Psoas muscle (tissue), 8 donors: ENCODE measurements around the gene SLC7A8. TPM values are rescaled to one million over a fixed set of nuclear protein-coding genes. Genes with fewer than 3 reads are reported as not detected.
"Not testable (repeated sequence)": the region's sequence is repeated elsewhere in the genome, so short reads cannot be mapped to it uniquely, and the experiment has no call there.

ENCODE experiments used
- ATAC-seq, 4 donors: fragments of 200-7000 bp; cut with Tn5 transposase; one replicate each; pipeline ENCODE4 v1.9.1; 2020; ENCODE audit warnings: moderate library complexity in 3 of 4, mild to moderate bottlenecking in 2 of 4
- DNase-seq, 2 donors: peaks; one replicate each; pipeline ENCODE4 v3.0.0-alpha.2; 2020
- H3K27ac ChIP-seq: fragments of 200-600 bp; one replicate; pipeline ENCODE4 v1.8.0; 2022
- H3K27me3 ChIP-seq, 3 donors: fragments of 200-600 bp in 1 of 3; one replicate each; pipeline versions ENCODE4 v1.6.1 to v1.8.0; 2013 to 2022; ENCODE audit warnings: low read length in 2 of 3, mild to moderate bottlenecking in 2 of 3, moderate library complexity in 1 of 3; ENCODE audit not compliant: insufficient read depth in 3 of 3
- H3K36me3 ChIP-seq, 2 donors: fragments of 200-600 bp in 1 of 2; one replicate each; pipeline versions ENCODE4 v1.6.1 to v1.8.0; 2013 to 2022; ENCODE audit warnings: low read depth in 1 of 2, mild to moderate bottlenecking in 1 of 2, moderate library complexity in 1 of 2; ENCODE audit not compliant: insufficient read depth in 1 of 2
- H3K4me1 ChIP-seq: fragments of 200-600 bp; one replicate; pipeline ENCODE4 v1.8.0; 2022
- H3K4me3 ChIP-seq: fragments of 200-600 bp; one replicate; pipeline ENCODE4 v1.8.0; 2022; ENCODE audit warnings: mild to moderate bottlenecking
- H3K9me3 ChIP-seq: fragments of 200-600 bp; one replicate; pipeline ENCODE4 v1.8.0; 2022
- WGBS, 3 donors: extraction: QIAGEN DNeasy Blood & Tissue Kit; methylation state at CpG; one replicate each; pipeline versions ENCODE4 v1.1.6 to v1.1.7; 2013; 5-methylcytosine and 5-hydroxymethylcytosine counted together
- intact Hi-C, 2 donors: fragments of 100-400 bp; cut with DNase I; formaldehyde crosslinking; loops; one replicate each; pipeline versions ENCODE4 v1.11.0 to v1.14.2; 2022
- polyA plus RNA-seq, 3 donors: library from polyadenylated mRNA; stranded (reverse); fragments of 200-250 nt; gene quantifications; one replicate each; pipeline ENCODE4 v1.2.3, GENCODE V29; 2013
- total RNA-seq, 4 donors: library from RNA; stranded (reverse); fragmentation: NEBNext Ultra II Directional in 2 of 4; extraction: Animal tissue kit (Norgen Biotek cat#: 25700) in 2 of 4; gene quantifications; one replicate each; pipeline versions ENCODE4 v1.2.1 to v1.2.4, GENCODE V29; 2021 to 2023
- TF ChIP-seq, protein P1 (sequence below): fragments of 200-600 bp; IDR thresholded peaks from one replicate; pipeline ENCODE4 v1.8.0; 2022; ENCODE audit warnings: antibody characterized with exemption
- donor health status: healthy with polysubstance abuse.
- donor health status: DM: no; HTN: no; CAD: no; lungs with moderate emphysema.
- donor health status: Bipolar disorder and iron deficiency.
- donor health status: healthy.
- donor health status: DM: yes; HTN: yes; CAD: no.
- donor health status: DM: no; HTN: no; CAD: no.
- donor health status: DM: no; HTN: no; CAD: no.
- donor health status: DM: yes; HTN: yes; CAD: no.

SLC7A8 gene
- total and polyA plus RNA-seq, 7 donors = 7.5 to 72.6 (median 33.2) TPM

DNA sequence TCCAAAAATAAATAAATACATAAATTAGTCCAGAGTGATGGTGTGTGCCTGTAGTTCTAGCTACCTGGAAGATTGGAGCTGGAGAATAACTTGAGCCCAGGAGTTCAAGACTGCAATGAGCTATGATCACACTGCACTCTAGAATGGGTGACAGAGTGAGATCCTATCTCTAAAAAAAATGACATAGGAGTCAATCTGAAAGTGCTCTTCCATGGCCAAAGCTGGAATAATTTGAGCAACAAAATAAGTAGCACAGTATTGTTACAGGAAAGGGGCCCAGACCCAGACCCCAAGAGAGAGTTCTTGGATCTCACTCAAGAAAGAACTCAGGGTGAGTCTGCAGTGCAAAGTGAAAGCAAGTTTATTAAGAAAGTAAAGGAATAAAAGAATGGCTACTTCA, 24.9 kb upstream of the SLC7A8 start:
- Histone ChIP-seq H3K9me3 (no peaks in the 10 kb centered on the region), H3K36me3 (no peaks in the 10 kb centered on the region), H3K27ac (no peak overlapping the region), H3K4me3 (no peak overlapping the region), H3K4me1 (no peaks in the 10 kb centered on the region), H3K27me3 (no peaks in the 10 kb centered on the region)
- TF ChIP-seq, protein P1, sequence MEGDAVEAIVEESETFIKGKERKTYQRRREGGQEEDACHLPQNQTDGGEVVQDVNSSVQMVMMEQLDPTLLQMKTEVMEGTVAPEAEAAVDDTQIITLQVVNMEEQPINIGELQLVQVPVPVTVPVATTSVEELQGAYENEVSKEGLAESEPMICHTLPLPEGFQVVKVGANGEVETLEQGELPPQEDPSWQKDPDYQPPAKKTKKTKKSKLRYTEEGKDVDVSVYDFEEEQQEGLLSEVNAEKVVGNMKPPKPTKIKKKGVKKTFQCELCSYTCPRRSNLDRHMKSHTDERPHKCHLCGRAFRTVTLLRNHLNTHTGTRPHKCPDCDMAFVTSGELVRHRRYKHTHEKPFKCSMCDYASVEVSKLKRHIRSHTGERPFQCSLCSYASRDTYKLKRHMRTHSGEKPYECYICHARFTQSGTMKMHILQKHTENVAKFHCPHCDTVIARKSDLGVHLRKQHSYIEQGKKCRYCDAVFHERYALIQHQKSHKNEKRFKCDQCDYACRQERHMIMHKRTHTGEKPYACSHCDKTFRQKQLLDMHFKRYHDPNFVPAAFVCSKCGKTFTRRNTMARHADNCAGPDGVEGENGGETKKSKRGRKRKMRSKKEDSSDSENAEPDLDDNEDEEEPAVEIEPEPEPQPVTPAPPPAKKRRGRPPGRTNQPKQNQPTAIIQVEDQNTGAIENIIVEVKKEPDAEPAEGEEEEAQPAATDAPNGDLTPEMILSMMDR = no peak
- intact Hi-C loops = no loop called here
- DNase-seq (no peak), ATAC-seq (no peak)

DNA sequence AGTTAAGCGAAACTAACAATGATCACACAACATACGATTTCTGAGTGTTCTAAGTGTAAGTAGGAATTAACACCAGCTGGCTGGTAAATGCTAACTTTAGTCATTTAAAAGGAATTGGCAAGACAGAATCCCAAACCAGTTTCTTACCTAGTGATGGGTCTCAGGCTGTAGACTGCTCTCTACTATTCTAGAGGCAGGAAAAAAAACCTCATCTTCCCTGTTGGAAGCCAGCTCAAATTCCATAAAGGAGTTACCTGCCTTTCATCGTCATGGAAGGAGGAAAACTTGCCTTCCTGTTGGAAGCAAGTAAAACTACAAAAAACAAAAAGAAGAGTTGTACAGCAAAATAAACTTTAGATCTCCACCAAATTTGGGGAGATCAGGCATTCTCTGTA, 23.7 kb upstream of the SLC7A8 start:
- Histone ChIP-seq H3K36me3 (no peaks in the 10 kb centered on the region), H3K4me3 (no peak overlapping the region), H3K4me1 (no peaks in the 10 kb centered on the region), H3K27me3 (no peaks in the 10 kb centered on the region), H3K27ac (no peak overlapping the region), H3K9me3 (no peaks in the 10 kb centered on the region)
- intact Hi-C loops = no loop called here
- ATAC-seq (no peak), DNase-seq (no peak)
- TF ChIP-seq, protein P1 = no peak
- WGBS, 3 donors = 50 to 62% (median 58%) methylated on average over 3 of the region's 3 CpGs

DNA sequence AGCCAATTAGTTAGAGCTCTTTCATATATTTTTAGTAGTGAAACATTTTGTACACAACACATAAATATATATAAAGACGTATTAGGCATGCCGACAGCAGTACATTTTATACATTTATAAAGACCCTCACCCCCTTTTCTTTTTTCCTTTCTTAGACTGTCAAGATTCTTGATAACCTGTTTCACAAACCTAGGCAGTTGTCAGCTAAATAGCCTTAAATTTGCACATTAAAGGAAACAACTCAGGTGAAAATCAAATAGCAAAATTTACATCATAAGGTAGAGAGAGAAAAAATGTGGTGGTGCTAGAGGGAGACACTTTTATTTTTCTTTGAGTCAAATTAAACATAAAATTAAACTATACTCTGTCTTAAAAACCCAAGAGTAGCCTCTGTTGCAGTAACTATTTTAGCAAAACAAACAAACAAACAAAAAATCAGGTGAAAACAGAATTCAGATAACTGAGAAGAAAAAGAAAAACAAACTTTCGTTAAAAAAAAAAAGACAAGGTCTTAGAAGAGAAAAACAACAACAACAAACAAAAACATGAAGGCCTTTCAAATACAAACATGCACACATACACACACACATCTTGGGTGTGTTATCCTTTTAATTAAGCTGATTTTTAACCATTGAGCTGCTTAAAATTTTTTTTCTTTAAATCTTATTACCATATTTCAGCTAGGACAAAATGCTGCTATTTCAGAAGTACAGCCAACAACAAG, 23.1 kb upstream of the SLC7A8 start:
- no peaks in the 10 kb centered on the region for H3K27me3 ChIP-seq
- intact Hi-C loops = no loop called here
- TF ChIP-seq, protein P1 = no peak
- DNase-seq (no peak), ATAC-seq (no peak)
- no peaks in the 10 kb centered on the region for H3K9me3 ChIP-seq
- no peak overlapping the region for H3K4me3 ChIP-seq
- H3K27ac ChIP-seq = no peak overlapping the region
- 76 to 84% (median 77%) methylated on average over 3 of the region's 3 CpGs for WGBS, 3 donors
- no peaks in the 10 kb centered on the region for H3K36me3 ChIP-seq
- H3K4me1 ChIP-seq = no peaks in the 10 kb centered on the region

DNA sequence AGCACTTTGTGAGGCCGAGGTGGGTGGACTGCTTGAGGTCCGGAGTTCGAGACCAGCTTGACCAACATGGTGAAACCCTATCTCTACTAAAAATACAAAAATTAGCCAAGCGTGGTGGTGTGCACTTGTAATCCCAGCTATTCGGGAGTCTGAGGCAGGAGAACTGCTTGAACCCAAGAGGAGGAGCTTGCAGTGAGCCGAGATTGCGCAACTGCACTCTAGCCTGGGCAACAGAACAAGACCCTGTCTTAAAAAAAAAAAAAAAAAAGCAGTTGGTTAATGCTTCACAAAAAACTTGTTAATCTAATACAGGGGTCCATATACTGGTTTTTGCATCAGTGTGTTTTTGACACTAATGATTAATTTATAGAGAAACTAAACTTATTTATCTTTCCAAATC, 18.5 kb upstream of the SLC7A8 start:
- intact Hi-C loops = no loop called here
- TF ChIP-seq, protein P1 = no peak
- no peaks in the 10 kb centered on the region for H3K9me3 ChIP-seq
- no peaks in the 10 kb centered on the region for H3K36me3 ChIP-seq
- WGBS, 3 donors = 84 to 89% (median 85%) methylated on average over 7 of the region's 7 CpGs
- H3K27me3 ChIP-seq = no peaks in the 10 kb centered on the region
- no peak overlapping the region for H3K4me3 ChIP-seq
- no peak for DNase-seq
- no peak overlapping the region for H3K27ac ChIP-seq
- no peaks in the 10 kb centered on the region for H3K4me1 ChIP-seq
- ATAC-seq = no peak

DNA sequence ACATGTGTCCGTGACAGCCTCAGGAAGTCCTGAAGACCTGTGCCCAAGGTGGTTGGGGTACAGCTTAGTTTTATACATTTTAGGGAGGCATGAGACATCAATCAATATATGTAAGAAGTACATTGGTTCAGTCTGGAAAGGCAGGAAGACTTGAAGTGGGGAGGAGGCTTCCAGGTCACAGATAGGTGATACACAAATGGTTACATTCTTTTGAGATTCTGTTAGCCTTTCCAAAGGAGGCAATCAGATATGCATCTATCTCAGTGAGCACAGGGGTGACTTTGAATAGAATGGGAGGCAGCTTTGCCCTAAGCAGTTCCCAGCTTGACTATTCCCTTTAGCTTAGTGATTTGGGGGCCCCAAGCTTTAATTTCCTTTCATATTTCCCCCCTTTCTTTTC, 15.7 kb upstream of the SLC7A8 start:
- H3K9me3 ChIP-seq, H3K4me3 ChIP-seq, intact Hi-C loops, H3K36me3 ChIP-seq, H3K27ac ChIP-seq, DNase-seq, H3K4me1 ChIP-seq, ATAC-seq, H3K27me3 ChIP-seq: not testable (repeated sequence)
- WGBS, 3 donors = 78 to 89% (median 82%) methylated on average over 1 of the region's 1 CpG

DNA sequence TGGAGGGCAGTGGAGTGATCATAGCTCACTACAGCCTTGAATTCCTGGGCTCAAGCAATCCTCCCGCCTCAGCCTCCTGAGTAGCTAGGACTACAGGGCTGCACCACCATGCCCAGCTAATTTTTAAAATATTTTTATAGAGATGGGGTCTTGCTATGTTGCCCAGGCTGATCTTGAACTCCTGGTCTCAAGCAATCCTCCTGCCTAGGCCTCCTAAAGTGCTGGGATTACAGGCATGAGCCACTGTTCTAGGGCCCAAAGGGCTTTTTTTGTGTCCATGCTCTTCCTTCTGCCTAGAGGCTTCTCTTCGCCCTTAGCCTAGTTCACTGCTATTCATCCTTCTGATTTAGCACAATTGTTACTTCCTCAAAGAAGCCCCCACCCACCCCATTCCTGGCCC, 13.0 kb upstream of the SLC7A8 start:
- 87 to 91% (median 90%) methylated on average over 2 of the region's 2 CpGs for WGBS, 3 donors
- intact Hi-C loops, H3K4me3 ChIP-seq, ATAC-seq, H3K27me3 ChIP-seq, H3K36me3 ChIP-seq, DNase-seq, H3K4me1 ChIP-seq, H3K9me3 ChIP-seq, H3K27ac ChIP-seq: not testable (repeated sequence)
